H1 (cell line): ENCODE data around the gene ITSN1. TPM values are rescaled to one million over a fixed set of nuclear protein-coding genes. Genes with fewer than 3 reads are reported as not detected.

Experiments
- SUZ12 ChIP-seq: fragments of 200-600 bp; sonication (generic); IDR thresholded peaks from 2 replicates; pipeline ENCODE4 v1.6.1; 2012; ENCODE audit warnings: mild to moderate bottlenecking, inconsistent platforms, low read length, moderate library complexity, mixed read lengths
- polyA plus RNA-seq, 7 experiments: library from polyadenylated mRNA; depleted of rRNA in 3 of 7; stranded (reverse) in 5 of 7; unstranded in 2 of 7; fragments of >200 nt in 5 of 7; fragments of 200-250 nt in 2 of 7; gene quantifications; 1 replicate in 5 of 7; 2 replicates in 1 of 7; 4 replicates in 1 of 7; pipeline versions ENCODE4 v1.2.1 to v1.2.3, GENCODE V29; 2011 to 2013; ENCODE audit warnings: missing spikeins in 2 of 7, mixed read lengths in 2 of 7
- total RNA-seq: library from RNA; stranded (reverse); fragmentation: NEBNext Ultra II Directional; extraction: Animal tissue kit (Norgen Biotek cat#: 25700); gene quantifications from 2 replicates; pipeline ENCODE4 v1.2.1, GENCODE V29; 2021
- TF ChIP-seq, protein P1 (sequence below), 3 experiments: IDR thresholded peaks; 1 replicate in 2 of 3; 2 replicates in 1 of 3; pipeline versions ENCODE4 v1.5.1 to v1.6.1; 2011; ENCODE audit warnings: low read length in 3 of 3, mild to moderate bottlenecking in 3 of 3, inconsistent platforms in 2 of 3, low read depth in 1 of 3, moderate library complexity in 1 of 3; ENCODE audit not compliant: insufficient read depth in 1 of 3; ENCODE audit errors: control extremely low read depth in 1 of 3

Gene ITSN1
- total and polyA plus RNA-seq, 2 of the 8 experiments (the other 6 are each of a cell fraction or from before 2014, with no cell fraction given) = 60.8 to 78.1 TPM

GRCh38 chr21:33739701-33740100 lies 97.4 kb downstream of the ITSN1 start (continued):
- TF ChIP-seq, protein P1, sequence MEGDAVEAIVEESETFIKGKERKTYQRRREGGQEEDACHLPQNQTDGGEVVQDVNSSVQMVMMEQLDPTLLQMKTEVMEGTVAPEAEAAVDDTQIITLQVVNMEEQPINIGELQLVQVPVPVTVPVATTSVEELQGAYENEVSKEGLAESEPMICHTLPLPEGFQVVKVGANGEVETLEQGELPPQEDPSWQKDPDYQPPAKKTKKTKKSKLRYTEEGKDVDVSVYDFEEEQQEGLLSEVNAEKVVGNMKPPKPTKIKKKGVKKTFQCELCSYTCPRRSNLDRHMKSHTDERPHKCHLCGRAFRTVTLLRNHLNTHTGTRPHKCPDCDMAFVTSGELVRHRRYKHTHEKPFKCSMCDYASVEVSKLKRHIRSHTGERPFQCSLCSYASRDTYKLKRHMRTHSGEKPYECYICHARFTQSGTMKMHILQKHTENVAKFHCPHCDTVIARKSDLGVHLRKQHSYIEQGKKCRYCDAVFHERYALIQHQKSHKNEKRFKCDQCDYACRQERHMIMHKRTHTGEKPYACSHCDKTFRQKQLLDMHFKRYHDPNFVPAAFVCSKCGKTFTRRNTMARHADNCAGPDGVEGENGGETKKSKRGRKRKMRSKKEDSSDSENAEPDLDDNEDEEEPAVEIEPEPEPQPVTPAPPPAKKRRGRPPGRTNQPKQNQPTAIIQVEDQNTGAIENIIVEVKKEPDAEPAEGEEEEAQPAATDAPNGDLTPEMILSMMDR (IDR thresholded peaks at IDR 0.05; ENCODE audit: control extremely low read depth in 1 of 3, insufficient read depth in 1 of 3, low read depth in 1 of 3, low read length in 3 of 3) = no peak
- no peak for TF ChIP-seq SUZ12
